ENCODE data around the gene HDAC11. TPM values are rescaled to one million over a fixed set of nuclear protein-coding genes. Genes with fewer than 3 reads are reported as not detected.

HDAC11 gene
- polyA plus RNA-seq, 2 of the 4 experiments (the other 2 are of a cell fraction) = 5.6 to 8.4 TPM

DNA sequence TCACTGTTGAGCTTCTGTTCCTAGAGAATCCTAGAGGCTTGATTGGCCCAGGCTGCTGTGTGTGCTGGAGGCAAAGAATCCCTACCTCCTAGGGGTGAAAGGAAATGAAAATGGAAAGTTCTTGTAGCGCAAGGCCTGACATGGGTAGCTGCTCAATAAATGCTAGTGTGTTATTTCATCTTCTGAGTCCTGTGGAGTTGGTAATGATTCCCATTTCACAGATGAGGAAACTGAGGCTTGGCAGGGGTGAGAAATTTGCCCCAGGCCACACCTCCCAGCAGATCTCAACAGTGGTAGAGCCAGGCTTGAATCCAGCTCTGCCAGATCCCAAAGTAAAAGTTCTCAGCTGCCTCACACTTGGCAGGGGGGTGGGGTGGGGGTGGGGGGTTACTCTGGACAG lies 26.1 kb downstream of the HDAC11 start:
- no peak for DNase-seq (ENCODE audit: low read depth in 1 of 2, low spot score in 1 of 2)
- no peak for ATAC-seq
- TF ChIP-seq, protein P1, sequence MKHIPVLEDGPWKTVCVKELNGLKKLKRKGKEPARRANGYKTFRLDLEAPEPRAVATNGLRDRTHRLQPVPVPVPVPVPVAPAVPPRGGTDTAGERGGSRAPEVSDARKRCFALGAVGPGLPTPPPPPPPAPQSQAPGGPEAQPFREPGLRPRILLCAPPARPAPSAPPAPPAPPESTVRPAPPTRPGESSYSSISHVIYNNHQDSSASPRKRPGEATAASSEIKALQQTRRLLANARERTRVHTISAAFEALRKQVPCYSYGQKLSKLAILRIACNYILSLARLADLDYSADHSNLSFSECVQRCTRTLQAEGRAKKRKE (CRISPR knock-in tag; IDR thresholded peaks at IDR 0.05; ENCODE audit: low read depth) = no peak
- no peak for TF ChIP-seq EHMT2 (IDR thresholded peaks at IDR 0.05; ENCODE audit: low read depth)
- no peak for TF ChIP-seq NPAS2 (CRISPR knock-in tag; IDR thresholded peaks at IDR 0.05; ENCODE audit: borderline replicate concordance)
- no peak for TF ChIP-seq MAFK (IDR thresholded peaks at IDR 0.05; ENCODE audit: partially characterized antibody)
- TF ChIP-seq, protein P2, sequence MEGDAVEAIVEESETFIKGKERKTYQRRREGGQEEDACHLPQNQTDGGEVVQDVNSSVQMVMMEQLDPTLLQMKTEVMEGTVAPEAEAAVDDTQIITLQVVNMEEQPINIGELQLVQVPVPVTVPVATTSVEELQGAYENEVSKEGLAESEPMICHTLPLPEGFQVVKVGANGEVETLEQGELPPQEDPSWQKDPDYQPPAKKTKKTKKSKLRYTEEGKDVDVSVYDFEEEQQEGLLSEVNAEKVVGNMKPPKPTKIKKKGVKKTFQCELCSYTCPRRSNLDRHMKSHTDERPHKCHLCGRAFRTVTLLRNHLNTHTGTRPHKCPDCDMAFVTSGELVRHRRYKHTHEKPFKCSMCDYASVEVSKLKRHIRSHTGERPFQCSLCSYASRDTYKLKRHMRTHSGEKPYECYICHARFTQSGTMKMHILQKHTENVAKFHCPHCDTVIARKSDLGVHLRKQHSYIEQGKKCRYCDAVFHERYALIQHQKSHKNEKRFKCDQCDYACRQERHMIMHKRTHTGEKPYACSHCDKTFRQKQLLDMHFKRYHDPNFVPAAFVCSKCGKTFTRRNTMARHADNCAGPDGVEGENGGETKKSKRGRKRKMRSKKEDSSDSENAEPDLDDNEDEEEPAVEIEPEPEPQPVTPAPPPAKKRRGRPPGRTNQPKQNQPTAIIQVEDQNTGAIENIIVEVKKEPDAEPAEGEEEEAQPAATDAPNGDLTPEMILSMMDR (IDR thresholded peaks at IDR 0.05) = no peak
- TF ChIP-seq, protein P3, sequence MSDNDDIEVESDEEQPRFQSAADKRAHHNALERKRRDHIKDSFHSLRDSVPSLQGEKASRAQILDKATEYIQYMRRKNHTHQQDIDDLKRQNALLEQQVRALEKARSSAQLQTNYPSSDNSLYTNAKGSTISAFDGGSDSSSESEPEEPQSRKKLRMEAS (IDR thresholded peaks at IDR 0.05) = no peak
- TF ChIP-seq TFCP2L1 (CRISPR knock-in tag; IDR thresholded peaks at IDR 0.05) = no peak
- TF ChIP-seq RARB (CRISPR knock-in tag; IDR thresholded peaks at IDR 0.05) = no peak
- TF ChIP-seq CBX8 (IDR thresholded peaks at IDR 0.05) = no peak
- TF ChIP-seq ZC3H11A (IDR thresholded peaks at IDR 0.05) = no peak
- TF ChIP-seq REST (IDR thresholded peaks at IDR 0.05) = no peak
- TF ChIP-seq, protein P4, sequence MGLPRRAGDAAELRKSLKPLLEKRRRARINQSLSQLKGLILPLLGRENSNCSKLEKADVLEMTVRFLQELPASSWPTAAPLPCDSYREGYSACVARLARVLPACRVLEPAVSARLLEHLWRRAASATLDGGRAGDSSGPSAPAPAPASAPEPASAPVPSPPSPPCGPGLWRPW (IDR thresholded peaks at IDR 0.05) = no peak
- peaks cover 6% of the 10 kb centered on the region; the same call in 1 of the 3 replicates for H3K4me1 ChIP-seq
- H3K4me2 ChIP-seq = no peak overlapping the region
- no peak overlapping the region for H3K4me3 ChIP-seq
- WGBS (ENCODE audit: missing lambda C conversion rate) = 100% methylated on average over 1 of the region's 1 CpG
- no peak for FAIRE-seq
- ChIA-PET POLR2A (no interaction called here), CTCF (interaction anchor here (1.0 to 14.0 kb wide), 3 partner anchors 11 to 144 kb away, joined by 4 to 98 read pairs (median 80); no protein-coding TSS in a partner anchor)
- H3K9me3 ChIP-seq = no peaks in the 10 kb centered on the region
- no peak overlapping the region for H3K27ac ChIP-seq

DNA sequence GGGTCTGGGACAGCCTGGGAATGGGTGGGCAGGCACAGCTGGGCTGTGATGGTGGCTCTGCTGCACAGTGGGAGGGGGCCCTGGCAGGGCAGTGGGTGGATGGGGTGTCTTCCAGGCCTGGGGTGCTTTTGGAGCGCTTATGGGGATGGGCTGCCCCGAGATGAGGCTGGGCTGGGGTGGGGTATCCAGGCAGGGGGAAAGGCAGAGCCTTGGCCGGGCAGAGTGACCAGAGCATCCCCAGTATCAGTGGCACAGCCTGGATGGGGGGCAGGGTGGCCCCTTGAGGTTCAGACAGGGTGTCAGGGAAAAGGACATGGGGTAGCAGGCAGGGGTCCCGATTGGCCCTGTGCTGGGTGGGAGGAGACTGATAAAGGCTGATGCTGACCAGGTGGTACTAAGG lies 26.6 kb downstream of the HDAC11 start:
- FAIRE-seq = no peak
- H3K9me3 ChIP-seq = no peaks in the 10 kb centered on the region
- H3K4me1 ChIP-seq = peaks cover 6% of the 10 kb centered on the region; the same call in 1 of the 3 replicates
- H3K27ac ChIP-seq = 0 out of 6 replicates have a peak overlapping the region, but pooled peaks of 1 of the 2 experiments have one; percentile 17
- 42% methylated on average over 4 of the region's 4 CpGs for WGBS (ENCODE audit: missing lambda C conversion rate)
- ATAC-seq = no peak
- DNase-seq (ENCODE audit: low read depth in 1 of 2, low spot score in 1 of 2) = no peak
- H3K4me2 ChIP-seq = no peak overlapping the region
- TF ChIP-seq TP53 (CRISPR knock-in tag; IDR thresholded peaks at IDR 0.05) (no peak), GATA3 (IDR thresholded peaks at IDR 0.05; ENCODE audit: borderline replicate concordance) (no peak), KDM5A (IDR thresholded peaks at IDR 0.05) (no peak), CBX2 (IDR thresholded peaks at IDR 0.05; ENCODE audit: borderline replicate concordance, low read depth) (no peak), KDM1A (IDR thresholded peaks at IDR 0.05; ENCODE audit: low read depth) (no peak), REST (IDR thresholded peaks at IDR 0.05) (no peak), HMGXB4 (CRISPR knock-in tag; IDR thresholded peaks at IDR 0.05; ENCODE audit: borderline replicate concordance) (no peak), ZNF302 (CRISPR knock-in tag; IDR thresholded peaks at IDR 0.05) (no peak)
- TF ChIP-seq, protein P2 (IDR thresholded peaks at IDR 0.05) = no peak
- ChIA-PET POLR2A (no interaction called here), CTCF (interaction anchor here (1.0 to 14.0 kb wide), 3 partner anchors 11 to 143 kb away, joined by 4 to 98 read pairs (median 80); no protein-coding TSS in a partner anchor)
- no peak overlapping the region for H3K4me3 ChIP-seq

Data from A549 (cell line).